ENCODE results near the gene TEX9. TPM values are rescaled to one million over a fixed set of nuclear protein-coding genes. Genes with fewer than 3 reads are reported as not detected.
"Not testable (repeated sequence)": the region's sequence is repeated elsewhere in the genome, so short reads cannot be mapped to it uniquely, and the experiment has no call there.

The TEX9 gene
- total RNA-seq (2014; rRNA removed; shearing (Covaris generic)) = 3.0 and 4.3 TPM in 2 replicates

DNA sequence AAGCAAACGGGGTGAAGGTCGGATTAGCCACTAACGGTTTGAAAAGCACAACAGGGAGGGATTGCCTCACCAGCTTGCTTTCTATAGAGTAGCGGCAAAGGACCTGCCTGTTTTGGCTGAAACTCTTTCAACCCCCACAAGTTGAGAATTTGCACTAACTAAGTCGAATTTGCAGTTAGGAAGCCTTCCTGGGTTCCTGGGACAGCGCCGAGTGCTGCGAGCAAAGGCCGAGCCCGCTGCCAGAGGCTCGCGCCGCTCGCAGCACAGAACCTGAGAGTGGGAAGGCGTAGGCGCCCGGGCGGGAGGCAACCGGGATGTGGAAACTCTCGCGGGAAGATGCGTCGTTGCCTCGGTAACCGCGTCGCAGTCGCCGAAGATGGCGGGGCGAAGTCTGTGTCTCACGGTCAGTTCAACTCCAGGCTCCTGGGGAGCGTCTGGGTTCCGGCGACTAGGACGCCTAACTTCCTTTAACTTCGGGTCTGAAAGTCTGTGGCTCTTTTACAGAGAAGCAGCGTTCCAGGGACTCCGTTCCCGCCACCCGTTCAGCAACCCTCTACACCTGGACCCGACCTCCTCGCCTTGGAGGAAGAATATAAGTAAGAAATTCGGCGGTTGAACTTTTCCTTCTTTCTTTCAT is at the start of gene TEX9:
Gene TEX9 (plus strand): TSS at position 352 of the 637 bp plus-strand sequence. CDS start 25 bp downstream, at position 377.
- DNase-seq (ENCODE audit: low read depth) = peak; percentile 85

DNA sequence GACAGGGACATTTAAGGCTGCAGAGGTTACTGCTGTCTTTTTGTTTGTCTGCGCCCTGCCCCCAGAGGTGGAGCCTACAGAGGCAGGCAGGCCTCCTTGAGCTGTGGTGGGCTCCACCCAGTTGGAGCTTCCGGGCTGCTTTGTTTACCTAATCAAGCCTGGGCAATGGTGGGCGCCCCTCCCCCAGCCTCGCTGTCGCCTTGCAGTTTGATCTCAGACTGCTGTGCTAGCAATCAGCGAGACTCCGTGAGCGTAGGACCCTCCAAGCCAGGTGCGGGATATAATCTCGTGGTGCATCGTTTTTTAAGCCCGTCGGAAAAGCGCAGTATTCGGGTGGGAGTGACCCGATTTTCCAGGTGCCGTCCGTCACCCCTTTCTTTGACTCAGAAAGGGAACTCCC is 48.7 kb upstream of the TEX9 start:
- not testable (repeated sequence) for DNase-seq (ENCODE audit: low read depth)

DNA sequence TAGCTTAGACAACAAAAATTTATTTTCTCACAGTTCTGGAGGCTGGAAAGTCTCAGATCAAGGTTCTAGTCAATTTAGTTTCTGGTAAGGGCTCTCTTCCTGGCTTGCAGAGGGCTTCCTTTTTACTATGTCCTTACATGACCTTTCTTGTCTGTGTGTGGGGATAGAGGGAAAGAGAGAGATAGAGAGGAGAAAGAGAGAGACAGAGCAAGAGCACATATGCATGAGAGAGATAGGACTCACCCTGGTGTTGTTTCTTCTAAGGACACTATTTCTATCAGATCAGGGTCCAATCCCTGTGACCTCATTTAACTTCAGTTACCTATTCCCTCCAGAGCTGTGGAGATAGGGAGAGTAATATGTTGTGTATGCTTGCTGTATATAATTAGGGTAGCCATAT is 44.9 kb upstream of the TEX9 start:
- no peak for DNase-seq (ENCODE audit: low read depth)

DNA sequence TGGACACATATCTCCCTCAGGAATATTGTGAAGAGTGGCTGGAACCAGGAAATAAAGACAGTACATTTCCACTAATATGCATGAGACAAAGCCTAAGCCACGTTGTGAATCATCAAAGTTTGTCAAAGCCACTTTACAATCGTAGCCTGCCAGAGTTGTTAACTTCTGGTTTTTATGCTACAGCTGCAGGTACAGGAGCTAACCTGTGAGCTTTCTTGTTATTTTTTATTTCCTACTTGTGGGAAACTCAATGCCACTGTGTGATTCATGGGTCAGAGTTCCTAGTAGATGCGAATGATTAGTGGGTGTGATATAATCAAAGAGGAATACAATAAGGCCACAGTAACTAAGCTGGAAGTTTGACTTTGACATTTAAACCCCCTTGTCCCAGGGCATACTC is 44.4 kb upstream of the TEX9 start:
- peak; percentile 24 for DNase-seq (ENCODE audit: low read depth)

DNA sequence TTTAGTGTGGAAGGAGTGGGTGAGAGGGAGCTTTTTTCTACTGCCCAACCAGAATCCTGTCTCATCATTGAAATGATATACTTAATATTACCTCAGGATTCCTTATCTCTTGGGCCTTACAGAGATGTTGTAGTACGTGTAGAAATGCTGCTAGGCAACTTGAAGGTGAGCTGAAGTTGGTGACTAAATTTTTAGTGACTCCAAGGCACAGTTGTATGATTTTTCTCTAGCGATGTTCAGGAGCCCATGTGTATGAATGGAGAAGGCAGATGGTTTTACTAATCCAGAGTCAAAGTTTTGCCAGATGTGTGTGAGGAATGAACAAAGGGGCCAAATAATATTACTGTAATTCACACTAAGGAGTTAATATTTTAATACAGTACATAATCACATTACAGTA is 42.8 kb upstream of the TEX9 start:
- DNase-seq (ENCODE audit: low read depth) = no peak

DNA sequence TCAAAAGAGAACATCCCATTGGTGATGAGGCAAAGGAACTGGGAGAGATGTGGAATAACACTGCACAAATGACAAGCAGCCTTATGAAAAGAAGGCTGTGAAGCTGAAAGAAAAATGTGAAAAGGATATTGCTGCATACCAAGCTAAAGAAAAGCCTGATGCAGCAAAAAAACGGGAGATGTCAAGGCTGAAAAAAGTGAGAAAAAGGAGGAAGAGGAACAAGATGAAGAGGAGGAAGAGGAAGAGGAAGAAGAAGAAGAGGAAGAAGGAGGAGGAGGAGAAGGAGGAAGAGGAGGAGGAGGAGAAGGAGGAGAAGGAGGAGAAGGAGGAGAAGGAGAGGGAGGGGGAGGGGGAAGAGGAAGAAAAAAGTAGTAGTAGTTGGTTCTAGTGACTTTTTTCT is 41.8 kb upstream of the TEX9 start:
- no peak for DNase-seq (ENCODE audit: low read depth)

DNA sequence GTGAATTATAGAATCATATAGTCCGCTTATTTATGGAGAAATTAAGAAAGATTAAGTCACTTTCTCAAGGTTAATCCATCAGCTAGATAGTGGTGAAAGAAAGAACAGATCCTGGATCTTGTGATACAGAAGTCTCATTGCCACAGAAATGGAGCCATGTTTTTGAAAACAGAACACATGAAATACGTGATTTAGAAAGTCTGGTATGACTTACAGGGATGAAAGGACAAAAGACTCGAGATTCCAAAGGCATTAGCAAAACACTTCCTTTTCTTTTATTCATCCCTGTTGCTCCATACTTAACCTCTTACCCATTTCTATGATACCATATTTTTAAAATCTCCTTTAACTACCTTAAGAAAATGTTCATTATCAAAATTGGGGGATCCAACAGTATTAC is 40.0 kb upstream of the TEX9 start:
- DNase-seq (ENCODE audit: low read depth) = peak; percentile 35

DNA sequence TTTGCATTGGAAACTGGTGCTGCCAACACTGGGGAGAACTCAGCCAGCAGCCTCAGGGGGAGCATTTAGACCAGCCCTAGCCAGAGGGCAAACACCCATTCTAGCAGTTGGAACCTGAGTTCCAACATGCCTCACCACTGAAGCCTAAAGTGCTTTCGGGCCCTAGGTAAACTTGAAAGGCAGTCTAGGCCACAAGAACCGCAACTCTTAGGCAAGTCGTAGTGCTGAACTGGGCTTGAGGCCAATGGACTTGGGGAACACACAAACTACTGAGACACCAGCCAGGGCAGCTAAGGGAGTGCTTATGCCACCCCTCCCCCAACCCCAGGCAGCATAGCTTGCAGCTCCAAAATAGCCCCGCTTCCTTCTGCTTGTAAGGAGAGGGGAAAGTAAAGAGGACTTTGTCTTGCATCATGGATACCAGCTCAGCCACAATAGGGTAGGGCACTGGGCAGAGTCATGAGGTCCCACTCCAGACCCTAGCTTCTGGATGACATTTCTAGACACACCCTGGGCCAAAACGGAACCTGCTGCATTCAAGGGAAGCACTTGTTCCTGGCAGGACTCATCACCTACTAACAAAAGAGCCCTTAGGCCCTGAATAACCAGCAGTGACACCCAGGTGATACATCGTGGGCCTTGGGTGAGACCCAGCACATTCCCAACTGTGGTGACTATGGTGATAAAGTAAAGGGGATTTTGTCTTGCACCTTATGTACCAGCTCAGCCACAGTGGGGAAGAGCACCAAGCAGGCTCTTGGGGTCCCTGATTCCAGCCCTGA is 37.3 kb upstream of the TEX9 start:
- peak; percentile 87 for DNase-seq (ENCODE audit: low read depth)

DNA sequence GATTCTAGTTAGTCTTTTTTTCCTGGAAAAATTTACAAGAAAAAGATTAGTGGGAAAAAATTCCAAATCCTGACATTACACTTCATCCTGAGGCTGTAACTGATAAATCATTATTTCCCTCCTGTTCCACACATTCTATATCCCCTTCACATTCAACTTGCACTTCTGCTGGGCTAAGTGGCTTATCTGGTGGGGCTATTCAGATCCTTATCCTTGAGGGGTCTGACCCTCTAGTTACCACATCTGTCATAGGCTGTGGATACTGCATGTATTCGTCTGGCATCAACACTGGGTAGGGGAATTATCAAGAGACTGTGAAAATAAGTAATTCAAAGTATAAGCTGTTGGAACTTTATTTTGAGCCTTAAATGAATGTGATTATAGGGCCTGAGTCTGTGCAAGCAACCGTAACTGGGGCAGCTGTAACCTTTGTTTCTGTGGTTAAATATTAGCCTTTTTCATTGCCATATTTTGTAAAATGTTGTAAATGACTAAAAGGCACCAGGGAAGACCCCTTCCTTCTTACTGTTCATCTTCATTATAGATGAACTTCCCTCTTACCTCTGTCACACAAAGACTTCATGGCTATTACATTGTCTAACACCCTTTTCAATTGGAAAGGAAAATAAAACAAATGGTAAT is 28.0 kb upstream of the TEX9 start:
- DNase-seq (ENCODE audit: low read depth) = no peak

DNA sequence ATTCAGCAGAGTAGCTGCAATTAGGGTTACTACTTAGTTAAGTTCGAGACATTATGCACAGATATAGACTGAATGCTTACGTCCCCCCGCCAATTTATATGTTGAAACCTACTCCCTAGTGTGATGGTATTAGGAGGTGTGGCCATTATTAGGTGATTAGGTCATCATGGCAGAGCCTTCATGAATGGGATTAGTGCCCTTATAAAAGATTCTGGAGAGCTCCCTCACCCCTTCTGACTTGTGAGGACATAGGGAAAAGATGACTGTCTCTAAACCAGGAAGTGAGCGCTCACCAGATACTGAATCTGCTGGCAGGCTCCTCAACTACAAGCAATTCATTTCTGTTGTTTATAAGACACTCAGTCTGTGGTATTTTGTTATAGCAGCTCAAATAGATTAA is 25.6 kb upstream of the TEX9 start:
- peak; percentile 39 for DNase-seq (ENCODE audit: low read depth)

DNA sequence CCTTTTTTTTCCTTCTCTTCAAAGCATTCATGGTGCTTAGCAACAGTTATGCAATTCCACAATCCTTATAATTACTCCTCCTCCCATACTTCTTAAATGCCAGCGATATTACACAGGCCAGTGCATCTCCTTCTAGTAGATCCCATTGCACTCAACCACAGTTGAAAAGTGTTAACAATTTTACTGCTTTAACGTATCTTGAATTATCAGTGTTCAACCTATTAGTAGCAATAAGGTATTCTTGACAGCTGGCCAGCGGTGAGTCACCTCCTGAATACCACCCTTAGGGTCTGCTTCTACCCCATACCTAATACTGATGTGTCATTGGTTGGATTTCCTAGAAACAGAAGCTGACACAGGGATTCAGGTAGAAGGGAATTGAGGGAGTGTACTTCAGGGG is 24.0 kb upstream of the TEX9 start:
- DNase-seq (ENCODE audit: low read depth) = peak; percentile 22

DNA sequence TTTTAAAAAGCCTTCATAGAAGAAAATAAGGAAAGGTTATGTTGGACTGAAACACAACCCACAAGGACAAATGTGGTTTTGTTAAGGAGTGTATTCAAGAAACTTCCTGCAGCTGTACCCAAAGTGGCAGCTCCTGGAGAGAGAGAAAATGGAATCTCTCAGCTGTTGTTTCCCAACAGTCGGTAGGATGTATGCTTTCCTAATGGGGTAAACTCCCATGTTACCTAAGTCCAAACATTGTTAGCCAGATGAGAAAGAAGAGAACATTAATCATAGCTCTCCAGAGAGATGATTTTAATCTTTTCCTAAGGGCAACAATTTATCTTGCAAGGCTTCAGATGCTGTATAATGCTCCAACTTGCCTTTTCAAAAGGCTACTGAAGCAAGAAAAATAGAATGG is 22.6 kb upstream of the TEX9 start:
- no peak for DNase-seq (ENCODE audit: low read depth)

DNA sequence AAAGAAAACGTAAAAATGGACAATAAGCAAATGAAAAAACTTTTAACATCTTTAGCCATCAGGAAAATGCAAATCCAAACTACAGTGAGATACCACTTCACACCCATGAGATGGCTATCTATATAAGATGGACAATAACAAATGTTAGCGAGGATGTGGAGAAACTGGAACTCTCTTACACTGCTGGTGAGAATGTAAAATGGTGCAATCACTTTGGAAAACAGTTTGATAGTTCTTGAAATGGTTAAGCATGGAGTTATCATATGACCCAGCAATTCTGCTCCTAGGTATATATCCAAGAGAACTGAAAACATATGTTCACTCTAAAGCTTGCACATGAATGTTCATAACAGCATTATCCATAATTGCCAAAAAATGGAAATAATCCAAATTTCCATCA is 21.3 kb upstream of the TEX9 start:
- no peak for DNase-seq (ENCODE audit: low read depth)

DNA sequence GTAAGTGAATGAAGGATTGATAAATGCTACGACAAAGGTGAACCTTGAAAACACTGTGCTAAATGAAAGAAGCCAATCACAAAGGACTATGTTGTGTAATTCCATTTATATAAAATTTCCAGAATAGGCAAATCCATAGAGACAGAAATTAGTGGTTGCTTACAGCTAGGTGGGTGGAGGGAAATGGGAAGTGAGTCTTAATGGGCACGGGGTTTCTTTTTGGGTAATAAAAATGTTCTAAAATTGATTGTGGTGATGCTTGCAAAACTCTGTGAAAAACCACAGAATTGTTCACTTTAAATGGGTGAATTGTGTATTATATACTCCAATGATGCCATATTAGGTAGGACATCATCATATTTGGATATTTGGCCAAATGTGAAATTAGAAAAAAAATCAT is 20.9 kb upstream of the TEX9 start:
- no peak for DNase-seq (ENCODE audit: low read depth)

DNA sequence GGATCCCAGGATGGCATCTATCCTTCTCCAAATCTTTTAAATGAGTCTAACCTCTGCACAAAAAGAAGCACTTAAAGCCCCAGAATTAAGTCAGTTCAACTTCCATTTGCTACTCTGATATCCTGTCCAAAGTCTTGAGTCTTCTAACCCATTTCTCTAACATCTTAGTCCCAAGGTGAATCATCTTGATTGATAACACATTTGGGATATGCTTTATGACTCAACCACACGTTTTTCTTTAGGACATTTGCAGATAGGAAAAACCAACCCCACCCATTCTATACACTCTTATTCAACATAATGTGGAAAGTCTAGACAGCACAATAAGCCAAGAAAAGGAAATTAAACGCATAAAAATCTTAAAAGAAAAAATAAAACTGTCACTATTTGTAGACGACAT is 18.8 kb upstream of the TEX9 start:
- DNase-seq (ENCODE audit: low read depth) = no peak

DNA sequence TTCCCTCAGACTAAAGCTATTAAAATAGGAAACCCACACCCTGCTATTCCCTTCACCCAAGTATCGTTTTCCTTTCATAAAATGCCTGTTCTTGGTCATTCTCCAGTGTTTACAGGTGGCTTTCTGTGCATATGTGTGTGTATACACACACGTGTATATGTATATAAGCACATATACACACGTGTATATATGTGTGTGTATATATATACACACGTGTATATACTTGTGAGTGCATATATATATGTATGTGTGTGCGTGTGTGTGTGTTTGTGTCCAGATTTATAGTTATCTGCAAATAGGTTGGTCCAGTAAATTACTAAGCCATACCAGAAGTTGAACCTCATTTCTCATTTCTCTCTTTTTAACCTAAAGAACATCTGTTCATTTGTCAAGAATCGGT is 15.7 kb upstream of the TEX9 start:
- no peak for DNase-seq (ENCODE audit: low read depth)

DNA sequence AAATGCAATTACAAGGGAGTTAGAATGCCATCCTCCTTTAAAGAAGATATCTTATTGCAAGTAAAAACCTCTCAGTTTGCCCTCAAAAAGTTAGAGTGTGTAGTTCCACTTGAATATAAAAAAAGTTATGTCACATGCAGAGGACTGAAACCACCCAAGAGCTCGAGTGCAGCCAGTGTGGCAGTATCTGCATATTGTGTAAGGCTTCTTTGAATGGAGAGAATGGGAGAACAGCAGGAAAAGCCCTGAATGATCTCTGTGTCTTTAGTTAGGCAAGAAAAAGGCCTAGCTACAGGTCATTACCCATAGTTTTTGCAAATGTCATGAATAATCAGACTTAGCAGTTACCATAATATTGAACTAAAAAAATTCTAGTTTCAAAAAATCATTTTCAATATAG is 13.9 kb upstream of the TEX9 start:
- no peak for DNase-seq (ENCODE audit: low read depth)

DNA sequence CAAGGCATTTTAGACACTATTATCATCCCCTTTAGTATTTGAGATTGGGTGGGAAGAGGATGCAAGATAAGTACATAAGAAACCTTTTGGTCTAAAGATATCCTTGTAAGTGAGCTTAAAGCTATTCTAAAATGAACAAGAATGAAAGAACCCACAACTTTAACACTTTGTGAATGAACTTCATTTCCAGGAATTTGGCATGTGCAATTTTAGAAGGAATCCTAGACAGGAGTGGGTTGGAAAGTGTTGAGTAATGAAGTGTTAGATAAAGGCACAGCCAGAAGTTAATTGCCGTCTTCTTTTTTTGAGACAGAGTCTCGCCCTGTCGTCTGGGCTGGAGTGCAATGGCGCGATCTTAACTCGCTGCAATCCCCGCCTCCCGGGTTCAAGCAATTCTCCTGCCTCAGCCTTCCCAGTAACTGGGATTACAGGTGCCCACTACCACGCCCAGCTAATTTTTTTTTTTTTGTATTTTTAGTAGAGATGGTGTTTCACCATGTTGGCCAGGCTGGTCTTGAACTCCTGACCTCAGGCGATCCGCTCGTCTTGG is 13.2 kb upstream of the TEX9 start:
- DNase-seq (ENCODE audit: low read depth) = no peak

DNA sequence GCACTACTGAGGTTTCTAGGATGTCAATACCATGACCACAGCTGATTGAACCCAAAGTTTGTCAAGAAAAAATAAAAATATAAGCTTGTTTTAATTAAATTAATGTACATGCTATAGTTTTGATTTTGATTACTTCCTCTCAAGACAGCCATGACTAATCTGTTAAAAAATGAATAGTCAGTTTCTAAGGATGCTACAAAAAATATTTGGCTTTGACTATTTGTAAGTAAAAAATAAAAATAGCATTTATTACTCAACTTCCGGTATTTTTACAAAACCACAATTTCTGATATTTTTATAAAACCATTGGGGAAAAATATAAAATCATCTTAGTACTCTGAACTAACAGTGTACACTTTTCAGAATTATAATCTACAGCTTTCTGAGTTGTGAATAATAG is 12.1 kb upstream of the TEX9 start:
- no peak for DNase-seq (ENCODE audit: low read depth)

DNA sequence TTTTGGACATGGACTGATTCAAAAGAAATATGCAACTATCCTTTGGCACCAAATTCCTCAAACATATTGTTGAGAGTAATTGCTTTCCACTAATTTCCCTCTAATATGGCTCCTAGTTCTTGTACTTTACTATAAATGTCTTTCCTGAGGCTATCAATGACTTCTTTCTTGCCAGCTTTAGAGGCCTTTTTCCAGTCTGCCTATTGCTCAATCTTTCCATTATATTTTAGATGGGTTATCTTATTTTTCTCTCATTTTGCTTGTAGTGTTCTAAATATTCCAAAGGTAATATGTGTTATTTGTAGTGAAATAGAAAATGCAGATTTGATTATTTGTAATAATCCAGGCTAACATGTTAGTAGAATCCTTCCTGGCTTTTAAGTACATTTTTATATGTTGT is 11.5 kb upstream of the TEX9 start:
- no peak for DNase-seq (ENCODE audit: low read depth)

DNA sequence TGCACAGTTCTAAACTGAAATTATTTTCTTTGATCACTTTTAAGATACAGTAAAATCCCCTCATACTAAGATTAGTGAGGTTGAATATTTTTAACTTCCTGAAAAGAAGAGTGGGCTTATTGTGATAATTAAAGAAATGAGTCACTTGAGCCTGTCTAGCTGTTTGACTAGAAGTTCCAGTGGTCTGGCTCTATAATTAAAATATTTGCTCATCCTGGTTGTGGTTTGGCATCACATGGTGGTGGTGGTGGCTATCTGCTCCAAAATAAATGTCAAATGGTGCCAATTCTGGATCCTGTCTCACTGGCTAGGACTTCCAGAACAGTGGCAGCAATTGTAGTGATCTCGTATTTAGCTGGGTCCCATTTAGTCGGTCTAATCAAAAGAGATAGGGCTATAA is 8.6 kb upstream of the TEX9 start:
- DNase-seq (ENCODE audit: low read depth) = peak; percentile 78

DNA sequence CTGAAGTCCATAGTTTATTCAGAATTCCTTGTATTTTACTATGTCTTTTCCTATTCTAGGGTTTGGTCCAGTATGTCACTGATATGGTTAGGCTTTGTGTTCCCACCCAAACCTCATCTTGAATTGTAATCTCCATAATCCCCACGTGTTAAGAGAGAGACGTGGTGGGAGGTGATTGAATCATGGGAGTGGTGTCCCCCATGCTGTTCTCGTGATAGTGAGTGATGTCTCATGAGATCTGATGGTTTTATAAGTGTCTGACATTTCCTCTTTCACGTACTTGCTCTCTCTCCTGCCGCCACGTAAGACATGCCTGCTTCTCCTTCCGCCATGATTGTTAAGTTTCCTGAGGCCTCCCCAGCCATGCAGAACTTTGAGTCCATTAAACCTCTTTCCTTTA is 6.6 kb upstream of the TEX9 start:
- DNase-seq (ENCODE audit: low read depth) = no peak

DNA sequence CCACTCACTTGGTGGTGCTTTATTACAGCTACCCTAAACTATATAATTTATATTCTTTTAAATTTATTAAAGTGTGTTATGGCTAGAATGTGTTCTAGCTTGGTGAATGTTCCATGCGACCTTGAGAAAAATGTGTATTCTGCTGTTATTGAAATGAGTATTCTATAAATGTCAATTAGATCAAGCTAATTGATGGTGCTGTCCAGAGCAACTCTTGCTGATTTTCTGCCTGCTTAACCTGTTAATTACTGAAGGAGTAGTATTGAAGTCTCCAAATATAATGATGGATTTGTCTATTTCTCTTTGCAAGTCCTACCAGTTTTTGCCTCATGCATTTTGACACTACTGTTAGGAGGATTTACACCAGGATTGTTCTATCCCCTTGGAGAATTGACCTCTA is 3.2 kb upstream of the TEX9 start:
- DNase-seq (ENCODE audit: low read depth) = no peak
